Measurements from ENCODE around the gene FOSB.

DNA sequence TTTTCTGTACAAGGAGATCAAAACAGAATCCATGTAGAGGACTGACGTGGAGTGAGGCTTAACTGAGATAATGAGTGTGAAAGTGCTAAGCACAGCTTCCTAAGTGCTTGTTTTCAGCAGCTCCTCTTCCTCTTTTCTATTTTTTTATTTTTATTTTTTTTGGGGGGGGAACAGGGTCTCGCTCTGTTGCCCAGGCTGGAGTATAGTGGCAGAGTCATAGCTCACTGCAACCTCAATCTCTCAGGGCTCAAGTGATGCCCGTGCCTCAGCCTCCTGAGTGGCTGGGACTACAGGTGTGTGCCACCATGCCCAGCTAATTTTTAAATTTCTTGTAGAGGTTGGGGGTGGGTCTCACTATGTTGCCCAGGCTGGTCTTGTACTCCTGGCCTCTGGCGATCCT is 5.6 kb upstream of the FOSB start:
- no peak for TF ChIP-seq CTCF (IDR thresholded peaks at IDR 0.05; ENCODE audit: poor library complexity, severe bottlenecking)
- TF ChIP-seq POLR2AphosphoS5 (IDR thresholded peaks at IDR 0.05) = no peak
- no peak for TF ChIP-seq TAF1 (IDR thresholded peaks at IDR 0.05; ENCODE audit: low read depth)
